ENCODE data around the gene HS3ST4.

DNA sequence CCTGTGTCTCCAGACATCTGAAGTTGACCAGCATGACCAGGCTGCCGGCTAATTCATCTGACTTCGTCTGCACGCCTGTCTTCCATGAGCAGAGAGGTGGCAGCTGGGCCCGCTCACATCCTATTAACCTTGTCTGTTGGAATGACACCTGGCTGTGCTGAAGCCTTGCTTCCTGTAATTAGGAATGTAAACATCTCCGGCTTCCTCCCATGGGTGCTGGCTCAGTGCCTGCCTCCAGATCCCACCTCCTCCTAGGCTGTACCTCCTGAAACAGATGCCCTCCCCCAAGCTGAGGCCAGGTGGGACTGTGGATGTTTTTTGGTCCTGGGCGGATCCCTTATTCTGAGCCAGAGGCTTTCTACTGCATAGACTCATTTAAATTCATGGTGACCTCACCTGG is 296.3 kb downstream of the HS3ST4 start:
- no peak for TF ChIP-seq POLR2A (IDR thresholded peaks at IDR 0.05)
- TF ChIP-seq, protein P1, sequence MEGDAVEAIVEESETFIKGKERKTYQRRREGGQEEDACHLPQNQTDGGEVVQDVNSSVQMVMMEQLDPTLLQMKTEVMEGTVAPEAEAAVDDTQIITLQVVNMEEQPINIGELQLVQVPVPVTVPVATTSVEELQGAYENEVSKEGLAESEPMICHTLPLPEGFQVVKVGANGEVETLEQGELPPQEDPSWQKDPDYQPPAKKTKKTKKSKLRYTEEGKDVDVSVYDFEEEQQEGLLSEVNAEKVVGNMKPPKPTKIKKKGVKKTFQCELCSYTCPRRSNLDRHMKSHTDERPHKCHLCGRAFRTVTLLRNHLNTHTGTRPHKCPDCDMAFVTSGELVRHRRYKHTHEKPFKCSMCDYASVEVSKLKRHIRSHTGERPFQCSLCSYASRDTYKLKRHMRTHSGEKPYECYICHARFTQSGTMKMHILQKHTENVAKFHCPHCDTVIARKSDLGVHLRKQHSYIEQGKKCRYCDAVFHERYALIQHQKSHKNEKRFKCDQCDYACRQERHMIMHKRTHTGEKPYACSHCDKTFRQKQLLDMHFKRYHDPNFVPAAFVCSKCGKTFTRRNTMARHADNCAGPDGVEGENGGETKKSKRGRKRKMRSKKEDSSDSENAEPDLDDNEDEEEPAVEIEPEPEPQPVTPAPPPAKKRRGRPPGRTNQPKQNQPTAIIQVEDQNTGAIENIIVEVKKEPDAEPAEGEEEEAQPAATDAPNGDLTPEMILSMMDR (IDR thresholded peaks at IDR 0.05) = no peak

Data from thyroid gland (tissue), 4 donors.